LNCaP clone FGC (cell line): ENCODE results near the gene FOXP2.

Experiments
- DNase-seq: peaks from one replicate; pipeline ENCODE4 v3.0.0-alpha.2; 2011; ENCODE audit warnings: low read depth
- H3K4me3 ChIP-seq: 2 replicates; pipeline ENCODE4 v1.5.1; 2011; ENCODE audit warnings: mild to moderate bottlenecking, low read depth, low read length, control low read depth
- TF ChIP-seq, protein P1 (sequence below): IDR thresholded peaks from 2 replicates; pipeline ENCODE4 v1.5.1; 2012; ENCODE audit warnings: mild to moderate bottlenecking; ENCODE audit not compliant: control insufficient read depth, insufficient read depth; ENCODE audit errors: extremely low read depth

Gene FOXP2

DNA sequence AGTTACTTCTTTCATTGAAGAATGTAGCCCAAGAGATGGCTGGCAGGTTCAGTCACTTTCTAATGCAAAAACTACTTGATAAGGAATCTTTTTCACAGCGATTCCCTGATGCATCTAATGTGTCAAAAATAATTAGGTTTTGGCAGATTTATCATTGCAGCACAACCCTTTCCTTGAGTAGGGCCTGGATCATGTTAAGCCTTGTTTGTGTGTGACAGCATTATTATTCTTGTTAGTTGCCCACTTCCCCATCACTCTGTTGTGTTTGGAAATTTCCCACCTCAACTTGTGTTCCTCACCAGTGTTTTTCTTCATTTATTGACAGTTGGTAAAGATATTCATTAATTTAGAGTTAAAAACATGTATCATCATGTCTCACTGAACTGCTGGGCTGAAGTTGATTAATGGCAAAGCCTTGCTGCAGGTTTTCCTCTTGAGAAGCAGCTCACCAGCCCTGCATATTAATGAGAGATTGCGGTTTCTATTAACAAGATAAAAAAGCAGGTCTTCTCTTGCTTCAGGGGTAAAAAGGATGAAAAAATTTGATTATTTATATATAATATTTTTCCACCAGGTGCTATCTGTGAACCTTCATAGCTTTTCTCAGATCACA is 273.9 kb downstream of the FOXP2 start:
- H3K4me3 ChIP-seq: no peak overlapping the region
- no peak for DNase-seq
- TF ChIP-seq, protein P1, sequence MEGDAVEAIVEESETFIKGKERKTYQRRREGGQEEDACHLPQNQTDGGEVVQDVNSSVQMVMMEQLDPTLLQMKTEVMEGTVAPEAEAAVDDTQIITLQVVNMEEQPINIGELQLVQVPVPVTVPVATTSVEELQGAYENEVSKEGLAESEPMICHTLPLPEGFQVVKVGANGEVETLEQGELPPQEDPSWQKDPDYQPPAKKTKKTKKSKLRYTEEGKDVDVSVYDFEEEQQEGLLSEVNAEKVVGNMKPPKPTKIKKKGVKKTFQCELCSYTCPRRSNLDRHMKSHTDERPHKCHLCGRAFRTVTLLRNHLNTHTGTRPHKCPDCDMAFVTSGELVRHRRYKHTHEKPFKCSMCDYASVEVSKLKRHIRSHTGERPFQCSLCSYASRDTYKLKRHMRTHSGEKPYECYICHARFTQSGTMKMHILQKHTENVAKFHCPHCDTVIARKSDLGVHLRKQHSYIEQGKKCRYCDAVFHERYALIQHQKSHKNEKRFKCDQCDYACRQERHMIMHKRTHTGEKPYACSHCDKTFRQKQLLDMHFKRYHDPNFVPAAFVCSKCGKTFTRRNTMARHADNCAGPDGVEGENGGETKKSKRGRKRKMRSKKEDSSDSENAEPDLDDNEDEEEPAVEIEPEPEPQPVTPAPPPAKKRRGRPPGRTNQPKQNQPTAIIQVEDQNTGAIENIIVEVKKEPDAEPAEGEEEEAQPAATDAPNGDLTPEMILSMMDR: no peak

DNA sequence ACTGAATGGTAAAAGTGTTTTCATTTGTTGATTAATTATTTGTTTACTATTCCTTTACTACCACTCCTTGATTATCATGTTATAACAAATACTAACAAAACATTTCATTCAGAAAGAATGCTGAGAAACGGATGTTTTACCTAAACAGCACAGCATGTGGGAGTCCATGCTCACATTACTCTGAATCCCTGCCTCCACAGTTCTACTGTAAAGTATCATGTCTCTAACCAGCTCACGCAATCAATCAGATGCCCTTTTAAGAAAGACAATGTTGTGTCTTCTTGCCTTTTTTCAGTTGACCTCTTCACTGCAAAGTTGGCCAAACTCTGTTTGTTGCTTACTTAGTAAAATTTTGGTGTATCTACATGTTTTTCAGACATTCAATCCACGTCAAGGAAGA is 274.8 kb downstream of the FOXP2 start:
- no peak overlapping the region for H3K4me3 ChIP-seq
- TF ChIP-seq, protein P1: no peak
- no peak for DNase-seq

DNA sequence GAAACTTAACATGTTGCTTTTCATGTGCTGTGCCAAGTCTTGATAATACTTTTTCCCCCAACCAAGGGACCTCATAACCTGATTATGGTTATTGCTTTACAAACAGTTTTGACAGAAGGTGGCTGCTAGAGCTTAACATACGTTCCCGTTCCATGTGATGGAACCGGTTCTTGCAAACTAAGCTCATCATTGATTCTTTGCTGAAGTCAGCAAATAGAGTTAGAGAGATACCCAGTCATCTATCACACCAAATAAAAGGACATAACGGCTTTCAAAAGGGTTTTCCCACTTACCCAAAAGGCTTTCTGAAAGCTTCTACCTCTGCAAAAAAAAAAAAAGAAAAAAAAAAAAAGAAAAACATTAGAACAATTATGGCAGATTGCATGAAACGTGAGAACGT is 277.0 kb downstream of the FOXP2 start:
- TF ChIP-seq, protein P1: no peak
- H3K4me3 ChIP-seq: no peak overlapping the region
- no peak for DNase-seq

DNA sequence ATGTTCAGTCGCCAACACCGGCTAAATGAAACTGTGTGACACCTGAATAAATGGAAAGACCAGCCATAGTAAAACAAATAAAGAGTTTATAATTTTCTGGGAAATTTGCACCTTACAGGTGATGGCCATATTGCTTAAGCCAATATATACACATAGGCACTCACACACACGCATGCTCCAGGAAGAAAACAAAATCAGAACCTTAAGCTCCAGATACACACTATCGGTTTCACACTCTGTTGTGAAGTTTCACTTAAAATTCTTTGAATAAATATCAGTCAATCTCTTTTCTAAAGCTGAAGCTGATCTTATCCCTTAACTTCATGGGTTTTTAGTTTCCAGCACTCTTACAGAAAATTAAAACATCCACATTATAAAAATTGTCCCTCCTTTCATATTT is 280.6 kb downstream of the FOXP2 start:
- no peak overlapping the region for H3K4me3 ChIP-seq
- no peak for DNase-seq
- TF ChIP-seq, protein P1: no peak

DNA sequence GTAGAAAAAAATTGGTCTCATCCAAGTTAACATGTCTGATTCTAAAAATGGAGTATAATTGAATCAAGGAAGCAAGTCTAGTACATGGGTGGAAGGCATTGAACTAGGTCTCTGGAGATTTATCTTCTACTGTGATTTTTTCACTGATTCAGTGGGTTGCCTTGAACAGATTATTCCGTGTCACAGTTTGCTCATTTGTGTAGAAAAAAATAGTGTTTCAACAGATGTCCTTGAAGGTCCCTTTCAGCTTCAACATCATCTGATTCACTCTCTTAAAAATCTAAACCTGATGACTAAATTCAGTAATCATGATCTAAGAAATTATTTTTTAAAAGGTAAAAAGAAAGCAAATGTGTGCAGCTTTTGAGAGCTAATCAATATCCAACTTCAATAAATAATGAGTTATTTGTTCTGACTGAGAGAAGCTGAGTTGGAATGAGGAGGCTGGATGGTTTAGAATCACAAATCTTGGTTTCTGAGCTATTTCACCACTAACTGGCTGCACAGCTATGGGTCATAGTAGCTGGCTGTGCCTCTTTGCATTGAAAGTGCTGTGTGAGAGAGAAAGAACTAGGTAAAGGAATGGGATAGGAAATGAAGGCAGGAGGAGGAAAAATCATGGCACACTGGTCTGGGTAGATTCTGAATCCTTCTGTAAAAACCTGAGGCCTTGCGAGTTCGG is 285.8 kb downstream of the FOXP2 start:
- no peak overlapping the region for H3K4me3 ChIP-seq
- TF ChIP-seq, protein P1: no peak
- DNase-seq: no peak

DNA sequence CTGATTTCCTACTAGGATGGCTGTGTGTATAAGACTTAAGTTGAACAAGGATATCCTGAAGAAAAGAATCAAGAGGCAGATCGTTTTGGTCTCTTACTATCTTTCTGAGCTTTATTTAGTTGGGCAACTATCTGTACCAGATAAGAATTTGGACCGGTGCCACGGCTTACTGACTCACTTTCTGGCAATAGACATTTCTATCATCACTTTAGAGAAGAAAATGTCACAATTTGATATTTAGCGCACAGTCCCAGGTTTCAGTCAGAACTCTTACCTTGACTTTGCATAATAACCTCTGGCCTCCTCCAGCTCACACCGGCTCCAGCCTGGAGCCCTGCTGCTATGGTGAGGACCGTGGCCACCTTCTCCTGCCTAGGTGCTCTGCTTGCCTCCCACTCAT is 289.1 kb downstream of the FOXP2 start:
- TF ChIP-seq, protein P1: no peak
- no peak for DNase-seq
- no peak overlapping the region for H3K4me3 ChIP-seq

DNA sequence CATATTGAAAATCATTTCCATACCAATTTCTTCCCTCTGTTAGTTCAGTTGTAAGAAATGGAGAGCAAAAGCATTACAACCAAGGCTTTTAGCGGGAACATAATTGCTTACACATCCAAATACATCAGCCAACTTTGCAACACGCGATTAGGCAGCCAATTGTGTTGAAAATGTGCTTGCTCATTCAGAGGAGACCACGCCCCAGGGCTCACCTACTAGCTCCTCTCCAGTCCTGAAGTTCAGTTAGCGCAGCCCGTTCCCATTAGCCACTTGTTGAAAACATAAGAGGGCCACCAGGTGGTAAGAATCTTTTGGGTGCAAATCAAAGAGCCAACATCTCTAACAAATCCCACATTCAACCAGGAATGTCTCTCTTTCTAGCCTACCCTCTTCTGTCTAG is 294.0 kb downstream of the FOXP2 start:
- TF ChIP-seq, protein P1: no peak
- no peak for DNase-seq
- H3K4me3 ChIP-seq: no peak overlapping the region
